ENCODE measurements around the gene ZNF697. TPM values are rescaled to one million over a fixed set of nuclear protein-coding genes. Genes with fewer than 3 reads are reported as not detected.
"Not testable (repeated sequence)": the region's sequence is repeated elsewhere in the genome, so short reads cannot be mapped to it uniquely, and the experiment has no call there.

Gene ZNF697
- total RNA-seq, 4 donors from 2014 or later: 1.00 to 5.6 (median 2.9) TPM

GRCh38 chr1:119587341-119587740 is 60.7 kb downstream of the ZNF697 start:
- H3K4me3 ChIP-seq: no peak overlapping the region
- intact Hi-C loops (cut with DNase I; ENCODE audit: low total_unique reads): no loop called here
- no peak for TF ChIP-seq CTCF (IDR thresholded peaks at IDR 0.05)
- TF ChIP-seq POLR2AphosphoS5 (IDR thresholded peaks at IDR 0.05): no peak
- TF ChIP-seq EP300 (IDR thresholded peaks at IDR 0.05; ENCODE audit: low read depth): no peak
- no peak for TF ChIP-seq POLR2A (IDR thresholded peaks at IDR 0.05)
- no peaks in the 10 kb centered on the region for H3K9me3 ChIP-seq
- whole genome bisulfite sequencing, 2 donors (ENCODE audit: low coverage in 1 of 2): 74% methylated on average over 3 of the region's 3 CpGs; no CpG with 5 or more reads in 1 of the 2 donors
- in situ Hi-C loops (cut with MboI; ENCODE audit: low pct_ligation_motif_present in 1 of 4, low pct_unique_long_range_greater_than_20kb in 1 of 4, low sequenced_read_pairs in 3 of 4): no loop called here
- no peak overlapping the region for H3K27ac ChIP-seq
- H3K4me1 ChIP-seq: no peaks in the 10 kb centered on the region
- H3K36me3 ChIP-seq: no peaks in the 10 kb centered on the region
- no peaks in the 10 kb centered on the region for H3K27me3 ChIP-seq
- DNase-seq: no peak

GRCh38 chr1:119585801-119586200 is 62.3 kb downstream of the ZNF697 start:
- intact Hi-C loops (cut with DNase I; ENCODE audit: low total_unique reads); H3K27ac ChIP-seq; H3K4me3 ChIP-seq; H3K4me1 ChIP-seq; in situ Hi-C loops (cut with MboI; ENCODE audit: low pct_ligation_motif_present in 1 of 4, low pct_unique_long_range_greater_than_20kb in 1 of 4, low sequenced_read_pairs in 3 of 4); H3K27me3 ChIP-seq; H3K36me3 ChIP-seq; H3K9me3 ChIP-seq: not testable (repeated sequence)
- 88 to 93% methylated on average over 2 of the region's 2 CpGs for WGBS, 2 donors (ENCODE audit: low coverage in 1 of 2)
- peak; percentile 16 for DNase-seq

- no peak for TF ChIP-seq POLR2AphosphoS5 (IDR thresholded peaks at IDR 0.05)
- TF ChIP-seq EP300 (IDR thresholded peaks at IDR 0.05; ENCODE audit: low read depth): no peak
- peak in 2 of 5 experiments; percentile 31 to 35 for TF ChIP-seq CTCF (IDR thresholded peaks at IDR 0.05)
- no peak for TF ChIP-seq POLR2A (IDR thresholded peaks at IDR 0.05)
- in situ Hi-C loops (cut with MboI; ENCODE audit: low pct_ligation_motif_present in 1 of 4, low pct_unique_long_range_greater_than_20kb in 1 of 4, low sequenced_read_pairs in 3 of 4): no loop called here
- H3K36me3 ChIP-seq: no peaks in the 10 kb centered on the region
- no peaks in the 10 kb centered on the region for H3K4me1 ChIP-seq
- H3K27me3 ChIP-seq: no peaks in the 10 kb centered on the region
- no peaks in the 10 kb centered on the region for H3K9me3 ChIP-seq
- H3K4me3 ChIP-seq: no peak overlapping the region
- intact Hi-C loops (cut with DNase I; ENCODE audit: low total_unique reads): no loop called here
- 6% methylated on average over 1 of the region's 1 CpG; no CpG with 5 or more reads in 1 of the 2 donors for WGBS, 2 donors (ENCODE audit: low coverage in 1 of 2)
- peak; percentile 34 for DNase-seq
- no peak overlapping the region for H3K27ac ChIP-seq
These were observed 65.3 kb downstream of the ZNF697 start for GRCh38 chr1:119582801-119583200.

- H3K4me1 ChIP-seq; H3K36me3 ChIP-seq; H3K27ac ChIP-seq; H3K27me3 ChIP-seq; intact Hi-C loops (cut with DNase I; ENCODE audit: low total_unique reads); DNase-seq; in situ Hi-C loops (cut with MboI; ENCODE audit: low pct_ligation_motif_present in 1 of 4, low pct_unique_long_range_greater_than_20kb in 1 of 4, low sequenced_read_pairs in 3 of 4); H3K4me3 ChIP-seq; H3K9me3 ChIP-seq: not testable (repeated sequence)
- WGBS, 2 donors (ENCODE audit: low coverage in 1 of 2): 73 to 86% methylated on average over 2 to 3 of the region's 3 CpGs
These were observed 67.0 kb downstream of the ZNF697 start for GRCh38 chr1:119581076-119581475.

GRCh38 chr1:119573886-119574285 is 74.2 kb downstream of the ZNF697 start:
- WGBS, 2 donors (ENCODE audit: low coverage in 1 of 2): 90% methylated on average over 5 of the region's 5 CpGs; no CpG with 5 or more reads in 1 of the 2 donors
- TF ChIP-seq EP300 (IDR thresholded peaks at IDR 0.05; ENCODE audit: low read depth) (no peak), POLR2A (IDR thresholded peaks at IDR 0.05) (no peak), CTCF (IDR thresholded peaks at IDR 0.05) (no peak), POLR2AphosphoS5 (IDR thresholded peaks at IDR 0.05) (no peak)
- Histone ChIP-seq H3K36me3 (no peaks in the 10 kb centered on the region), H3K9me3 (no peaks in the 10 kb centered on the region), H3K4me3 (no peak overlapping the region), H3K27ac (no peak overlapping the region), H3K4me1 (no peaks in the 10 kb centered on the region), H3K27me3 (no peaks in the 10 kb centered on the region)
- intact Hi-C loops (cut with DNase I; ENCODE audit: low total_unique reads) (no loop called here), in situ Hi-C loops (cut with MboI; ENCODE audit: low pct_ligation_motif_present in 1 of 4, low pct_unique_long_range_greater_than_20kb in 1 of 4, low sequenced_read_pairs in 3 of 4) (no loop called here)
- DNase-seq: no peak

- H3K4me3 ChIP-seq; H3K27ac ChIP-seq; intact Hi-C loops (cut with DNase I; ENCODE audit: low total_unique reads); H3K9me3 ChIP-seq; H3K4me1 ChIP-seq; in situ Hi-C loops (cut with MboI; ENCODE audit: low pct_ligation_motif_present in 1 of 4, low pct_unique_long_range_greater_than_20kb in 1 of 4, low sequenced_read_pairs in 3 of 4); H3K27me3 ChIP-seq; H3K36me3 ChIP-seq; DNase-seq: not testable (repeated sequence)
- WGBS, 2 donors (ENCODE audit: low coverage in 1 of 2): 30 to 75% methylated on average over 2 to 8 of the region's 8 CpGs
These were observed 78.0 kb downstream of the ZNF697 start for GRCh38 chr1:119569930-119570622.

Measured in transverse colon (tissue), 4 donors.